GM13976 (cell line): Measurements from ENCODE around the gene KCNH1.

Experiments
- DNase-seq: peaks from one replicate; pipeline ENCODE4 v3.0.0; 2012; ENCODE audit warnings: low spot score
- in situ Hi-C: fragments of 300-500 bp; cut with MboI; formaldehyde crosslinking; loops from one replicate; pipeline ENCODE4 v1.12.0; 2022; ENCODE audit warnings: low sequenced_read_pairs, mixed read lengths, inconsistent platforms; ENCODE audit not compliant: unreplicated experiment
- TF ChIP-seq, protein P1 (sequence below): IDR thresholded peaks from 2 replicates; pipeline ENCODE4 v1.5.1; 2012; ENCODE audit warnings: borderline replicate concordance, mild to moderate bottlenecking; ENCODE audit not compliant: insufficient read depth; ENCODE audit errors: extremely low read depth, missing control alignments, control extremely low read depth

KCNH1 gene

DNA sequence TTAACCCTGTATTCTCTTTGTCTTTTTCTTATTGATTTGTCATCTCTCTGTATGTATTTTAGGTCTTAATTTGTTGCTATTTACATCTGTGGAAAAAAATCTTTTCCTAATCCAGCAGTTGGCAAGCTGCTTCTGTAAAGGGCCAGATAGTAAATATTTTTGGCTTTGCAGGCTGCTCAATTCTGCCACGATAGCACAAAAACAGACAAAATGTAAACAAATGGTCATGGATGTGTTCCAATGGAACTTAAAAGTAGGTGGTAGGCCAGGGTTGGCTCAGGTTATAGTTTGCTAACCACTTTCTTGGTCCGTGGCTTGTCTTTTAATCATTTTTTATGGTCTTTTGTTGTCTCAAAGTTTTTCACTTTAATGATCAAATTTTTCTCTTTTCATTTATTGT, 433.4 kb downstream of the KCNH1 start:
- in situ Hi-C loops = no loop called here
- DNase-seq = no peak
- TF ChIP-seq, protein P1, sequence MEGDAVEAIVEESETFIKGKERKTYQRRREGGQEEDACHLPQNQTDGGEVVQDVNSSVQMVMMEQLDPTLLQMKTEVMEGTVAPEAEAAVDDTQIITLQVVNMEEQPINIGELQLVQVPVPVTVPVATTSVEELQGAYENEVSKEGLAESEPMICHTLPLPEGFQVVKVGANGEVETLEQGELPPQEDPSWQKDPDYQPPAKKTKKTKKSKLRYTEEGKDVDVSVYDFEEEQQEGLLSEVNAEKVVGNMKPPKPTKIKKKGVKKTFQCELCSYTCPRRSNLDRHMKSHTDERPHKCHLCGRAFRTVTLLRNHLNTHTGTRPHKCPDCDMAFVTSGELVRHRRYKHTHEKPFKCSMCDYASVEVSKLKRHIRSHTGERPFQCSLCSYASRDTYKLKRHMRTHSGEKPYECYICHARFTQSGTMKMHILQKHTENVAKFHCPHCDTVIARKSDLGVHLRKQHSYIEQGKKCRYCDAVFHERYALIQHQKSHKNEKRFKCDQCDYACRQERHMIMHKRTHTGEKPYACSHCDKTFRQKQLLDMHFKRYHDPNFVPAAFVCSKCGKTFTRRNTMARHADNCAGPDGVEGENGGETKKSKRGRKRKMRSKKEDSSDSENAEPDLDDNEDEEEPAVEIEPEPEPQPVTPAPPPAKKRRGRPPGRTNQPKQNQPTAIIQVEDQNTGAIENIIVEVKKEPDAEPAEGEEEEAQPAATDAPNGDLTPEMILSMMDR = no peak

DNA sequence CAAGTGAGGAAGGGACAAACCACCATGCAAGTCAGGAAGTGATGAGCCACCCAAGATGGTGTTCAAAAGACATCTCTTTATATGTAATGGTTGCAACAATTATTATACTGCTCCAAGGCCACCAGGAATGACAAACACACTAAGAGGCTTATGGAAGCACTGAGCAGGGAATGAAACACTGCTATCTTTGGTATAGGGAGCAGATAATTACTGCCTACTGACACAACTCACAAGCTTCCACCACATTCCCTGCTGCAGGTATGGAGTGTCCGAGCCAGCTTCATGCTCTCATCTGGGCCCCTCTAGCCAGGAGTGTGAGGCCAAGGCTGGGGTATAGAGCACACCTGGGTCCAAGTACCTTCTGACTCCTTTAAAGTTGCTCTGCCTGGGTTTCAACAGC, 433.9 kb downstream of the KCNH1 start:
- in situ Hi-C loops = no loop called here
- TF ChIP-seq, protein P1 = no peak
- no peak for DNase-seq

DNA sequence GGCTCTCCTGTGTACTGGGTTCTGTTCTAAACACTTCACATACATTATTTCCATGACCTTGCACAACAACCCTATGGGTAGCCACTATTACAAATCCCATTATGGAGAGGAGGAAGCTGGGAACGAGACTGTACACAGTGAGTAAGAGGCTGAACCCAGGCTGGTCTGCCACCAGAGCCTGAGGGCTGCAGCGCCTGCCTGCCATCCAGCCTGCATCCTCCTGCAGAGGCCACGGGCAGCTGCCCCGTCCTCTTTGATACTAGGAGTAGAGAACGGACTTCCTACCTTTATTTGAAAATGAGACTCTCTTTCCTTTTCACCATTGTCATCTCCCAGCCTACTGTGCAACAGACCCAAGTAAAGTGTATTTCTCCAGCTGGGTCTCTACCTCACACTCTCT, 435.3 kb downstream of the KCNH1 start:
- DNase-seq = no peak
- in situ Hi-C loops = no loop called here
- TF ChIP-seq, protein P1 = no peak

DNA sequence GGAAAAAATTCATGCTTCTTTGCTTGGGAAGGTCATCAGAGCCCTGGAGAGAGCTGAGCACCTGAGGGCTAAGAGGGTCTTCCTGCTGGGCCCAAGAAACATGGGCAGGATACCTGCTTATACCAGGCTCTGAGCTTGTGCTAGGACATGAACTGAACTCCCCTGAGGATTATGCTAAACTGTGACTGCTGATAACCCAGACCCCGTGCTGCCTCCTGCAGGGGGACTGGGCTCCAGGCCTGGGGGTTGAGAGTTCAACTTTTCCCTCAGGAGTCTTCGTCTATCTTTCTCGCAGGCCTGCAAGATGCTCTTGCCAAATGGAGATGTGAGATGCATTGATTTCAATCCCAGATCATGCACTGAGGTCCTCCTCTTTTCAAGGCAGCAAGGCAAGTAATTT, 436.8 kb downstream of the KCNH1 start:
- TF ChIP-seq, protein P1 = no peak
- in situ Hi-C loops = no loop called here
- DNase-seq = no peak

DNA sequence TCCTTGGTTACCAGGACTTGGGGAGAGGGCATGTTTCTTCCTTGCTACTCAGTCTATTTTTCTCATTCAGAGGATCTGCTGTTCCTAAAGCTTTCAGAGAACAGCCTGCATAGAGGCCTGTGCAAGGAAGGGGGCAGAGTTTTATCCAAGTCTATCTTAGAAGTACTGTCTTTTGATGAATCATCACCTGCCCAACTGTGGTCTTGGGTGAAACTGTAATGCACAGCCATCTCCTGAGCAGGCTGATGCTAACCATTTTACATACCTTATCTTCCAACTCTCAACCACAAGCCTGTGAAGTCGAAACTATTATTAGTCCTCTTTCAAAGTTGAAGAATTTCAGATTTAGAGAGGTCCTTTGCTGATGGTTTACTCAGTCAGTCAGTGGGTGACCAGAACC, 437.2 kb downstream of the KCNH1 start:
- DNase-seq = peak; percentile 67
- in situ Hi-C loops = no loop called here
- TF ChIP-seq, protein P1 = no peak

DNA sequence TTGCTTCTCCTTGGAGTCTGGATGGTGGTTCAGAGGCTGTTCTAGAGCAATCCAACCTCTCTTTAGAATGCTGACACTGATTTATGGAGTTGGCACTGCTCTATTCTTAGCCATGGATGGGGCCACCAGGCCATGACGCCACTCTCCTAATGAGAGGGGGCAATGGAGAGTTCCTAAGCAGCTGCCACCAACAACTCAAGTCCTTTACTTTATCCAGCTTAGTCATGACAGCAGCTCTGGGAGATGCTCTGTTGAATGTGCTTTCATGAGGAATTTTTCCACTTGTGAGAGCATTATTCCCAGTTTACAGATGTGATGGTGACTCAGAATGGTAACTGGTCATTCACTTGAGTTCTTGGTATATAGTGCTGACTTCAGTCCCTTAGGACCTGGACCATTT, 438.9 kb downstream of the KCNH1 start:
- in situ Hi-C loops = no loop called here
- no peak for DNase-seq
- TF ChIP-seq, protein P1 = no peak

DNA sequence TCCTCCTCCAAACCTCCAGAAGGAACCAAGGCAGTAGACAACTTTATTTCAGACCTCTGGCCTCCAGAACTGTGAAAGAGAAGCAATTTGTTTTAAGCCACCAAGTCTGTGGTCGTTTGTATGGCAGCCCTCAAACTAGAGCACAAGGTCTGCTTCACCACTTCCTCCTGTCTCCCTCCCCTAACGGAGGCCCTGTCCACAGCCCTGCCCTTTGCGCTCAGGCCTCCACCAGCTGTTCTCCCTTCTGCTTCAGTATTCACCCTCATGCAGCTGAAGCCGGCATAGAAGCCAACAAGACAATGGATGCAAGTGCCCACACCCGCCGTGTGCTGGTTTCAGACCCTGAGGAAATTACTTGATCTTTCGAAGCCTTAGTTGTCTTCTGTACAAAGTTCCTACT, 441.2 kb downstream of the KCNH1 start:
- TF ChIP-seq, protein P1 = no peak
- in situ Hi-C loops = no loop called here
- peak; percentile 38 for DNase-seq
